GM18909 (cell line): ENCODE measurements around the gene HSF5.
"Not testable (repeated sequence)": the region's sequence is repeated elsewhere in the genome, so short reads cannot be mapped to it uniquely, and the experiment has no call there.

Experiments
- ATAC-seq: cut with Tn5 transposase; IDR thresholded peaks from one replicate; pipeline ENCODE4 v1.9.1; 2021; ENCODE audit warnings: mild to moderate bottlenecking; ENCODE audit not compliant: unreplicated experiment, poor library complexity

HSF5 gene

DNA sequence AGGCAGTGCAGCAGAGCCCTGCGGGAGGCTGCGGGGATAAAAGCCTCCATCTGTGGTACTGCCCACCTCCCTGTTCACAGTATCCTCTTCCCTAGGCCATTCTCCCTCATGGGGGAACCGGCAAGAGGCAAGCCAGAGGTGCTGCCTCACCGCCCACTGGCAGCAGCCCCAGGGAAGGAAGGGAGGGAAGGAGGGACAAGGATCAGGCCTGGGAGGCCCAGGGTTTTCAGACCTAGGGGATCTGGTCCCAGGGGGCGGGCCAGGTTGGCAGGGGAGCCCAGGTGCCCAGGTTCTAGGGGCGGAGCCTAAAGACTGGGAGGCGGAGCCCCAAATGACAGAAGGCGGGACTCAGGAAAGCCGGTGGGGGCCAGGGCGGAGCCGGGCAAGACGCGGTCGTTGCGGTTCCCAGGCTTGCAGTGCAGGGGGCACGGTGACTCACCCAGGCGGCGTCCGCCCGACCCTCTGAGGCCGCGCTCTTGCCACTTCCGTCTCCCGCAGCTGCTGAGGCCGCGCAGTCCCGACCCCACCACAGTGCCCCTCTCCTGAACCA is 29.2 kb upstream of the HSF5 start:
- no peak for ATAC-seq

DNA sequence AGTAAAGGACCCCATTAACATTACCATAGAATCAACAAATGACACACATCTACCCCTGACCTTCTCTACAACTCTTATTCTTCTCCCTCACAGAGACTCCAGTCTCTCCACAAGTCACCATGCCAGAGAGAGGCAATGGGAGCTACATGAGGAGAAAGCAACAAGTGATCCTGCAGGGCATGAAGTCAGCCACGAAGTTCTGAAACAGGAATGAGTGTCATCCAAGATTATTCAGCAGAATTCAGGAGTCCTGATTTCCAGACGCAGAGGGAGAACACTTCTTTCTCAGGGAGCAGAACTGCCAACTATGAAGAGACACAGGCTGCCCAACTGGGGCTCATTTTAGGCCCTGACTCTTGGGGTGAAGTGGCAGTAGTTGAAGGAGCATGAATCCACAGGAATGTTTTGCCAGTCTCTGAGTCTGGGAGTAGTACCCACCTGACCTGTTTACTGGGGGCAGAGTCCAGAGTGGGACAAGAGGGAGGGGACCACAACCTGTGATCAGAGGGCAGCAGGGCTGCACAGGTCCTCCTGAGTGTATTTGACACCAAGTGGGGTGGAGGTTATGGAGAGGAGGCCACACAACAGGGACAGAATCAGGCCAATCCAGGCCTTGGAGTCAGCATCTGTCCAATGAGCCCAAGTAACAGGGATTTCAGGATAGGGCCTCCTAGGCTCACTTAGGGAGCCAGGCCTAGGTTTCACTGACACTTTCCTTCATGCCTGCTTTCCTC is 28.6 kb upstream of the HSF5 start:
- no peak for ATAC-seq

DNA sequence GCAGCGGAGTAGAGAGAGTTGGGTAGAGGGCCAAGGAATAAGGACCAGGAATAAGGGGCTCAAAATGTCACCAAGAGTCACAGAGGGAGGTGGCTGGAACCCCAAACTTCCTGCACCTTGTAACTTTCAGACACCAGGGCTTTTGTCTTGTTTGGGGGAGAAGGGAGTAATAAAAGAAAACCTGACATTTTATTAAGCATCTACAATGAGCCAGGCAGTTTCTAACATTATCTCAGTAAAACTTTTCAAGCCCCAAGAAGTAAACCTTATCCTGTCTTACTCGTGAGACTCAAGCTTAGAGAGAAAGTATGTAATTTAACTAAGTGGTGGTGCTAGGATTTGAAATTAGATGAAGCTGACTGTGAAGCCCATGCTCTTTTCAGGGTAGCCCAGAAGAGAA is 27.1 kb upstream of the HSF5 start:
- ATAC-seq, result no peak

DNA sequence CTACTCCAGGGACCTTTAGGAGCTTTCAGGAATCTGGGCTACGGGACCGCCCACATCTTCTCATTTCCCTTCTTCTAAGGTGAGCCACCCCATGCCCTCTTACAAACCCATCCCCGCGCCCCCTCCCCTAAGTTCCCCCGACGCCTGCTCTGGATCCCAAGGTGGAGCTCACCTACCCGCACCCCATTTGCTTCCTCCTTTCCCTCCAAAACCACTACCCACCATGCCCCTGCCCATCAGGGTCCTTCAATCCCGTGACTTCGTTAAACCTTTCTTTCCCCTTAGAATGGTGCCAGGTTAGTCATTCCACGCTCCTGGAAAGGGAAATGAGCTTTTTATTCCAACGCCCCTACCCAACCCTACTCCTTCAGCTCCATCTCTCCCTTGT is 26.6 kb upstream of the HSF5 start:
- no peak for ATAC-seq

DNA sequence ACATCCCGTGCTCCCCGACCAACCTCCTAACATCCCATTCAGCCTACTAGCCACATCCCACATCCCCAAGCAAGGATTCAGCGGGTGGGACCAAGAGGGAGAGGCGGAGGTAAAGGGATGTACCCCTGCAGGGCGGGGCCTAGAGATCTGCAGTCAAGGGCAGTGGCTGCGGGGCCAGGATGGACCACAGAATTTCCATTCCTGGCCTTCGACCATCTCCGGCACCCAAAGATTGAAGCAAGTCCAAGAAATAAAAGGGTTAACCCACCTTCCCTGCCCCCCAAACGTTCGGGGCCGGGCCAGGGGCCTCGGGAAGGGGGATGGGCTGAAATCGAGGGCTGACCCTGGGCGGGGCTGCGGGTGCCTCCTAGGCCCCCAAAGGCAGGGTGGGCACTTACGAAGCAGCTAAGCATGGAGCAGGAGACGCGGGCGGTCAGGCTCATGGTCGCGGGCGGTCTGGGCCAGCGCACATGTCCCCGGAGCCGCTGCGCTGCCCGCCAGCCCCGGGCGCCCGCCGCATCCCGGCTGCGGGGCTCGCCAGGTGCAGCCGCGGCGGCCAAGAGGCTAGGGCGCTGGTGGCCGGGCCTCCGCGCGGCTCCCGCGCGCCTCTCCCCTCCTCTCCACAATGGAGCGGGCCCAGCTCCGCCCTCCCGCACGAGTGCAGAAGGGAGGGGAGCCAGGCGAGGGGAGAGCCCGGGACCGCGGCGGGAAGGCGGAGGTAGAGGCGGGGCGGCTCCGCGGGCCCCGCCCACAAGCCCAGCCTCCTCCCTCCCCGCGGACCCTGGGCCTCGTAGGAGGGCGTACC is 26.0 kb upstream of the HSF5 start, which contains the start of gene MTMR4:
MTMR4 (minus strand) TSS at position 674 of the 805 bp plus-strand sequence; CDS start at position 443, 231 bp downstream.
- ATAC-seq, result no peak

DNA sequence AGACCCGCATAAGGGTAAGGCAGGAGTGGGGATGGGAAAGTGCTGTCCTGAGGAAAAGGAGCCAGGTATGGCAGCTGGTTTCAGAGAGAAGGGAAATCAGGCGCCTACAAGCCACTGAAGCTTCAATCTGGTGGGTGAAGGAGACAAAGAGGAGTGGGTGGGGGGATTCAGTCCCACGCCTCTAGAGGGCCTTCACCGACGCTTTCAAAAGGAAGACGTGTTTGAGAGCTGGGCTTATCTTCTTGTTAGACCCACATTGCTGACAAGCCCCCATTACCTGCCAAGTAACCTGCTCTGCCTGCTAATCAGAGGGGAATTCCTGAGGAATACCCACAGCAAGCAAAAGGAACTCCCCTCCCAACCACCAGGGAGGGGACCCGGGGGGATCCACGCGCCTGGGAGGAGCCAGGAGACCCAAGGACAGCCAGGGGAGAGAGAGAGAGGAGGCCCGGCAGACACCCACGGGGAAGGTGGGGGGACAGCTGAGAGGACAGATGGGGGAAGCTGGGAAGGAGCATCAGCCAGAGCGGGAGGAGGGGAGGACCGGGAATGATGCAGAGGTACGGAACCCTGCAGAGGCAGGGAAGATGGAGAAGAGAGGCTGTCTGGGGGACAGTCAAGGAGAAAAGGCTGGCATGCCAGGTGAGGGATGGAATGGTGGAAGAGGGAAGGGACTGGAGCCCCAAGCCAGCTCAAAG is 25.2 kb upstream of the HSF5 start:
- ATAC-seq, result no peak

DNA sequence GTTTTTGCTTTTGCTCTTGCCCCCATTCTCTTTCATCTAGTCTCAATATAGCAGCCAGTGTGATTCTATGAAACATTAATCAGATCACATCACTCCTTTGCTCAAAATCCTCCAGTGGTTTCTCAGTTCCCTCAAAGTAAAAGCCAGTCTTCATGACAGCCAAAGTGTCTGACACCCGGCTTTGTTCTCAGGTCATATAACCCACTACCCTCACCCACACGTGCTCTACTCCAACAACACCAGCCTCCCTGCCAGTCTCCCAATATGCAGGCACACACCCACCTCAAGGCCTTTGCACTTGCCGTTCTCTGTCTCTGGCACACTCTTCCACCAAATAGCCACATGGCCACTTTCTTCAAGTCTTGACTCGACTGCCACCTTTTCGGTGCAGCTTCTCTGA is 21.9 kb upstream of the HSF5 start:
- ATAC-seq, result no peak

DNA sequence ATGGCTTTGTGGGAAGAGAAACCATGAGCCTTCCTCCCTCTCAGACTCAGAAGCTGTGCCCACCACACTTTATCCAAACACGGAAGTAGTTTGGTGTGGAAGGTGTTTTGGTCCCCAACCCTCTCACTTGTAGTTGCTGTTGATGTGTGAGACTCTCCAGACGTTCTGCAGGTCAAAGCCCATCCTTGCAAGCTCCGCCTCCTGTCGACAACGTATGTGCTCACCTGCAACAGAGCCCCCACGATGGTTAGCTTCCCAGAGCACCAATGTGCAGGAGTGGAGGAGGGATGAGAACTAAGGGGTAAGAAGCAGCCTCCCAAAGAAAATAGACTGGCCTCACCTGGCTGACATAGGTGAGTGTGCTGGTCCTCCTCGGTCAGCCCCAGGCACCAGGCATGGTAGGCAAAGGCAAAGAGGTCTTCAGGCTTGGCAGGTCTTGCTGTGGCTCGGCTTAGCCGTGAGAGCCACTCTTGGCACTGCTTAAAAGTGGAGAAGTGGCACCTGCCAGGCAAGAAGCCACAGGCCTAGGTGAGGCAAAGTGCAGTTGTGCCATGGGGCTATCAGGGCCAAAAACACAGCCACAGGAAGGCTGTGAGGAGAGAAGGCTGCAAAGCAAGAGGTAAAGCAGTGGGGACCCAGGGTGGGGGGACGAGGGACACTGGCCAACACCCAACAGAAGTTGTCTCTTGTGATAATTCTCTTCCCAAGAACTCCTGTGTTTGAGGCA is 20.3 kb upstream of the HSF5 start:
- ATAC-seq, result no peak

DNA sequence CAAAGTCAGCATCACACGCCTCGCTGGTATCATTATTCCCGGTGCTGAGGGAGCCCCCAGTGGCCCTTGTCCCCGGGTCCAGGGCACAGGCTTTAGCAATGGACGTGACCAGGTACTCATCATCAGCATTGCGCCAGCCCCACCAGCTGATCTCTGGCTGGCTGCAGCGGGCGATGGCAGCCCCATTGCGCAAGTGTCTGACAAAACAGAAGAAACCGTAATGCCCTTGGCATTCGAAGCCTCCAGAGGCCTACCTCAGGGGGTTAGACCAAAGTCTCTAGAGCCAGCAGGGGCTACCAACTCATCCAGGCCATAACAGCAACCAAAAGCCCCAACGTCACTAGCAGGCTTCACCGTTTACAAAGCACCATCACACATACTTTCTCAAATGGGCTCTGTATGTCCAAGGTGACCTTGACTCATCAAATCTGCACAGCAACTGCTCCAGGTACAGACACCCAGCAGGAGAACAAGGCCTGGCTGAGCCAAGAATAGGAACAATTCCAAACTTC is 19.0 kb upstream of the HSF5 start:
- no peak for ATAC-seq

DNA sequence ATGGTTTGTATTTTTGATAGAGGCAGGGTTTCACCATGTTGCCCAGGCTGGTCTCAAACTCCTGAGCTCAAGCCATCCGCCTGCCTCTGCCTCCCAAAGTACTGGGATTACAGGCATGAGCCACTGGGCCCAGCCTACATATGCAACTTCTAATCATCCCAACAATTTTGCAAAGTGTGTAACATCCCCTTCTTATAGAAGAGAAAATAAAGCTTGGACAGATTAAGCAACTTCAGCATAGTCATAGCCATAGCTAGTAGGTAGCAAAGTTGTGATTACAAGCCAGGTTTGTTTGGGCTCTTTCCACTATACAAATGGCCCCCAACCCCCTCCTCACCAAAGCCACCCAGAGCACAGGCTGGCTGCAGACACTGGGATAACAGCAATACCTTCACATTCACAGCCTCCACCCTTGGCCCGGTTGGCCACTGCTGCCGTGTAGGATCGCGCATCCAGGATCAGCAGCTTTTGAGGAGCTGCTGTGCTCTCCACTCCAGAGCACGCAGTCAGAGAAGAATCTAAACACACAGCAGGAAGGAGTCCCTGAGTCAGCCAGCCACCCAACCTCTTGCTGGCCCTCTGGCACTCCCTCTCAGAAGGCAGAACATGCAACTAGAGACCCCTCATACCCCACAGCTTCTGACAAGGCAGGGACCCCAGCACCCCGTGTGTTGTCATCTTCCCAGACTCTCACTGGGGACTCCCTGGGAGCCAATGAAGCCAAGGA is 18.3 kb upstream of the HSF5 start:
- no peak for ATAC-seq

DNA sequence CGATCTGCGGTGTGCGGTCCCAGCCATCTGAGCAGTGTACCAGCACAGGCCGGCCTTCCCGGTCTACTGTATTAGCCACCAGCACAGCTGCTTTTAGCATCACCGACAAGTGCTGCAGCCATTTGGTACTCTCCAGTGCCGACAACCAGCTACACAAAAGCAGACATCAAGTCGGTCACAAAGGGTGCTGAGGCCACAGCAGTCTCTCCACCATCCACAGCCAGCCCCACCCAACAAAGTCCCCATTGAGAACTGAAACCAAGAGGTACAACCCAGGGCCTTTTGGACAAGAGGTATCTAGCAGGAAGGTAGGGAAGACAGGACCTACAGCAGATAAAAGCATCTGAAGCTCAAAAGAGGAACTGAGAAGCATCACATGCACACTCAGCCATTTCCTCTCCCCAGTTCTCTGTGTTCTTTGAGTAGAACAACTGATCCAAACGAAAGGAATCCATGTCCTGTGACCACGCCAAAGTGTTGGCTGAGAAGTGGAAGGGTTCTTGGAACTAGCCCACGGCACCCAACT is 16.7 kb upstream of the HSF5 start:
- ATAC-seq, result peak; percentile 93

DNA sequence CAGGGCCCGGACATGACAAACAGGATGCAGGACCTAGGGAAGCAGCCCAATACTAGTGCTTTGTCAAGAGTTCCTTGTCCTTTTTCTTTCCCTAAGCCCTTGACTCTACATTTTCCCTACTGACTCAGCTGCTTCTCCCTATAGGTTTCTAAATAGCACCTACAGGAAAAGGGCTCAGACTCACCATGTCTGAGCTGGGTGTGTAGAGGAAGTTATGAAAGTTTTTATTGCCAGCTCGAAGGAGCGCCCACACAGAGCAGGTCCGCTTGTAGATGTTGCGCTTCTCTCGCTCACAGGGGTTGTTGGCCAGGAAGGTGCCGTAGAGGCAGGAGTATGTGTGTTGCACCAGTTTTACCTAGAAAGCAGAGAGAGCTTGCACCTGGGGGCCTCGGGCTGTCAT is 15.7 kb upstream of the HSF5 start:
- ATAC-seq, result no peak

DNA sequence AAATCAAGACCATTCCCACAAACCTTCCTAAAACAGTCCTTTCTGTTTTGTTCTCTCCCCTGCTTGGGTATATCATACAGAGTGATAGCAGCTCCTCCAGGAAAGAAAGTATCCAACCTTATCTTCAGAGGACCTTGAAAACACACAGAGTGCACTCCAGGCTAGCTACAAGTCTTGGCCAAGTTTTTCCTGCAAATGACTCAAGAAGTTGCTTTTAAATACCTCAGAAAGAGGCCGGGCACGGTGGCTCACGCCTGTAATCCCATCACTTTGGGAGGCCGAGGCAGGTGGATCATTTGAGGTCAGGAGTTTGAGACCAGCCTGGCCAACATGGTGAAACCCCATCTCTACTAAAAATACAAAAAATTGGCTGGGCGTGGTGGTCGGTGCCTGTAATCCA is 14.9 kb upstream of the HSF5 start:
- not testable (repeated sequence) for ATAC-seq

DNA sequence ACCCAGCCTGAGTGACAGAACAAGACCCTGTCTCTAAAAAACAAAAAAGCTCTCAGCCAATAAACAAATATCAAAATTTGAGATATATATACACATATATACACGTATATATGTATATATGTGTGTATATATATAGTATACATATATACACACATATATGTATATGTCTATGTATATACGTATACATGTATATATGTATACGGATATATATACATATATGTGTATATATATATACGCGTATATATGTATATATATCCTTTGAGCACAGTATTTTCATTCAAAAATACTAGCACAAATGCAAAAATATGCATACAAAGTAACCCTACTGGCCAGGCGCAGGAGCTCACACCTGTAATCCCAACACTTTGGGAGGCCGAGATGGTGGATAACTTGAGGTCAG is 13.2 kb upstream of the HSF5 start:
- no peak for ATAC-seq

DNA sequence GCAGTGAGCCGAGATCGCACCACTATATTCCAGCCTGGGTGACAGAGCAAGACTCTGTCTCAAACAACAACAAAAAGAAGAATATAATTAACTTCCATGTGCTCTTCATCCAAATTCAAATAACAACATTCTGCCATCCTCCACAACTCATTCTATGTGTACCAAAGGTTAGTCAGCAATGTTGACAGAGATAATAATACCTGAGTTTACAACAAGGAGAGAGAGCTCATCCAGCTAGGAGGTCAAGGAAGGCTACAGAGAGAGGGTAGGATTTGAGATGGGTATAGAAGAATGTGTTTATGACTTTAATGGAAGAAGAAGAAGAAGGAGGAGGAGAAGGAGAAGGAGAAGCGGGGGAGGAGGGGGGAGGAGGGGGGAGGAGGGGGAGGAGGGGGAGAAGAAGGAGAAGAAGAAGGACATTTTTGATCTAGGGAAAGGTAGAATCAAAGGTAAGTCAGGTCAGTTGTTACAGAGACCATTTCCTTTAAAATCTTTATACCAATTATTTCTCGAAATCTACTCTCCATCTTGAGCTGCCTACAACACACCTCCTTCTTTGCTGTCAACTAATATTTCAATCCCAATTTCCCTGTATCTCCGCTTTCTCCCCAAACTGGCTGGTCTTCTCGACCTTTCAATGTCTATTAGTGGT is 10.1 kb upstream of the HSF5 start:
- no peak for ATAC-seq

DNA sequence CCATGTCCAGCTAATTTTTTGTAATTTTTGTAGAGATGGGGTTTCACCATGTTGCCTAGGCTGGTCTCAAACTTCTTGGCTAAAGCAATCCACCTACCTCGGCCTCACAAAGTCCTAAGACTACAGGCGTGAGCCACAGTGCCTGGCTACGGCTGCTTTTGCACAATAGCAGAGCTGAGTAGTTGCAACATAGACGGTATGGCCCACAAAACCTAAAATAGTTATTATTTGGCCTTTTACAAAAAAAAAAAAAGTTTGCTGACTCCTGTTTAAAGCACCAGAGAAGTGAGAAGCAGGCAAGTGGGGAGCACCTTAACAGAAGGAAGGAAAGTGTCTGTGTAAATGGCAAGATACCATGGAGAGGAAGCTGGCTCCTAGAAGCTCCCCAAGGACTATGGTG is 5.3 kb upstream of the HSF5 start:
- ATAC-seq, result no peak

DNA sequence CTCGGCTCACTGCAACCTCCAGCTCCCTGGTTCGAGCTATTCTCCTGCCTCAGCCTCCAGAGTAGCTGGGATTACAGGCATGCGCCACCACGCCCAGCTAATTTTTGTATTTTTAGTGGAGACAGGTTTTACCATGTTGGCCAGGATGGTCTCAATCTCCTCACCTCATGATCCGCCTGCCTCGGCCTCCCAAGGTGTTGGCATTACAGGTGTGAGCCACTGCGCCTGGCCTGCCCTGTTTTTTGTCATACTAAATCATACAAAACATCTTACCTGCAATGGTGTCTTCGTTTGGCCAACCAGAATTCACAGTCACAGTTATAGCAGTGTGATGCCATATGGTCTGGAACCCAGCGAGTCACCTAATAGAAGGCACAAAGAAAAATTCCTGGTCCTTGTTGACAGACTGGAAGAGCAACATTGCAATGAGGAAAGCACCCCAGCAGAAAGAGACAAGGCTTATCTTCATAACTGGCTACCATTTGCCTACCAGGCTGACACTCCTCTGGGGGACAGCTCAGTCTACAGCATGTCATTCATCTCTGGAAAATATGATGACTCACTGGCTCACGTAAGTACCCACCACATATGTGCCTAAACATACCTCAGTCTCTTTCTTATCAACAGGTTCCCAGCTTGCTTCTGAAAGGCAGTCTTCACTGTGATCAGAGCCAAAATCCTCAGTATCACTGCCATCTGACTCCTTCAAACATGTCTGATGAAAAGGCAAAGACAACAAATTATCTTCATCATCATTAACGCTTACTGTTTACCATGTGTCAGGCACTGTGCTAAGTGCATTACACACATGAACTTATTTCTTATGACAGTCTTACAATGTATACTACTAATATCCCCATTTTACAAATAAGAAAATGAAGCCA is 4.3 kb upstream of the HSF5 start:
- no peak for ATAC-seq
